HG02759 (cell line): ENCODE results near the gene MAP3K6.
A peak's percentile ranks its signal among the peaks of the same experiment; 100 is the strongest.

Experiments
- ATAC-seq: cut with Tn5 transposase; IDR thresholded peaks from one replicate; pipeline ENCODE4 v1.9.1; 2021; ENCODE audit warnings: mild to moderate bottlenecking, moderate library complexity; ENCODE audit not compliant: unreplicated experiment

Gene MAP3K6

DNA sequence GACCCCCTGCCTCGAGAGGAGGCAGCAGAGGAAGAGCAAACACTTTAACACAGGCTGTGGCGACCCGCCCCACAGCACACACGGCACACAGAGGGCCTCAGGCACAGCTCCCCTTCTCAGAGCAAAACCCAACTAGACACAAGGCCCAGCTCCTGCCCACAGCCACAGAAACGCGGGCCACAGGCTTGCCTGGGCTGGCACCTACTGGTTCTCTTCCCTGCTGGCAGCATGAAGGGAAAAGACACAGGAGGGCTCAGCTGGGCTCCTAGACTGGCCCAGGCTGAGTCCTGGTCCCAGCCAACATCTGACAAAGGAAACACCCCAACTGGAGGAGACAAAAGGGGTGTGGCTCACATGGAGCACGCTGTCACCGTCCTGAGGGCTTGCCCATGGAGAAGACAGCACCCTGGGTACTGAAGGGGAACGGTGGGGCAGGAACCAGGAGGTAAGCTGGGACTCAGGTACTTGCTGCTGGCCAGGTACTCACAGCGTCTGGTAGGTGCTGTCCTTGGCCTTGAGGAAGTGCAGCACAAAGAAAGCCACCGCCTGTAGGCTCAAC is 12.9 kb upstream of the MAP3K6 start:
- ATAC-seq: no peak

DNA sequence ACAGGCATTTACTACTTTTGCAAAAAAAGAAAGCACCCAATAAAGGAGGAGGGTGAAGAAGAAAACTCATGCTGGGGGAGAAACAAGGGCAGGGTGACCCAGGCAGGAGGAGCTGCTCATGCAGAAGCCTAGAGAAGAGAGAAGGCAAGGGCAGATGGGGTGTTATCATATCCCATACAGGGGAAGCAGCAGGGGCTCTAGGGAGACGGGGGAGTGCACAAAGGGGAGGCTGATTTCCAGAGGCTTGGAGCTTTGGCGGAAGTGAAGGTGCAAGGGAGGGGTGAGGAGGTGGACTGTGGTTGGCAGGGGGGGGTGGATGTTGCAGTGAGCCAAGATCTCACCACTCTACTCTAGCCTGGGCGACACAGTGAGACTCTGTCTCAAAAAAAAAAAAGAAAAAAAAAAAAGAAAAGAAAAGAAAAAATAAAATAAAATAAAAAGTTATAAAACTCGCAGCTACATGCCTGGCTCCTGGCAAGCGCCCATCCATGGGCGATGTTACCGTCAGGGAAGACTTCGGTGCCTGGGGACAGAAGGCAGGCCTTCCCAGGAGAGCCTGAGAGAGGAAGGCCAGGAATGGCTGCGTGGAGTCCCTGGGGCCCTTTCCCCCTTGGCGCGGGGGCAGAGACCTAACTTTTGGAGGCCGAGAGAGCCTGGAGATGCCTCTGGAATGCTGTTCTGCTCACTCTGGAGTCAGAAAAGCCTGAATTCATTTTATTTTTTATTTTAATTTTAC is 11.2 kb upstream of the MAP3K6 start:
- no peak for ATAC-seq

DNA sequence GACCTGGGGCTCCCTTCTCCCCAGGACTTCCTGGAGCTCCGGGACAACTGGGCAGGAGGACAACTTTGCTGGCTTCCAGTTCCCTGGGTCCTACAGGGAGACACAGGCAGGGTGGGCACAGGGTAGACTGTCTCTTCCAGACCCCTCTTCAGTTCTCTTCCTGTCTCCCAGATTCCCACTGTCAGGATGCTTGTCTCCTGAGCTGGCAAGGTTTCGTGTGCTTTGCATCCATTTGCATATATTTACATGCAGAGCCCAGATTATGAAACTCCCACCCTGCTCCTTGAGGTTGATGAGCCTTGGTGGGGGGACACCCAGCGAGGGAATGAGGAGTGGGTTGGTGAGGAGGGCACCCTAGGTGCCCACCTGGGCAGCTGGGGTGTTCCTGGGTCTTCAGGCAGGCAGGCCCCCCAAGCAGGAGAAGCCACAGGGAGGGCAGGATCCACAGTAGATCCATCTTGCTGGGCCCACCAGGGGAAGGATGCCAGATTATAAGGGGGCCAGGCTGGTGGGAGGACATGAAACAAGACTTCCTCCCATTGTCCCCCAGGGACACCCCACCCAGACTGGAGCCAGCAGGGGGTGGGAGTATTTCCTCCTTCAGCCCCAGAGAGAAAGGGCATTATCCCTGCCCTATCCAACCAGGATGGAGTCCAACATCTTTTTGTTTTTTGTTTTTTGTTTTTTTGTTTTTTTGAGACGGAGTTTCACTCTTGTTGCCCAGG is 7.8 kb upstream of the MAP3K6 start, which contains the start of gene FCN3:
TSS of gene FCN3 (minus strand) at position 463 of the 725 bp plus-strand sequence. CDS start at position 457, 6 bp downstream.
- no peak for ATAC-seq

DNA sequence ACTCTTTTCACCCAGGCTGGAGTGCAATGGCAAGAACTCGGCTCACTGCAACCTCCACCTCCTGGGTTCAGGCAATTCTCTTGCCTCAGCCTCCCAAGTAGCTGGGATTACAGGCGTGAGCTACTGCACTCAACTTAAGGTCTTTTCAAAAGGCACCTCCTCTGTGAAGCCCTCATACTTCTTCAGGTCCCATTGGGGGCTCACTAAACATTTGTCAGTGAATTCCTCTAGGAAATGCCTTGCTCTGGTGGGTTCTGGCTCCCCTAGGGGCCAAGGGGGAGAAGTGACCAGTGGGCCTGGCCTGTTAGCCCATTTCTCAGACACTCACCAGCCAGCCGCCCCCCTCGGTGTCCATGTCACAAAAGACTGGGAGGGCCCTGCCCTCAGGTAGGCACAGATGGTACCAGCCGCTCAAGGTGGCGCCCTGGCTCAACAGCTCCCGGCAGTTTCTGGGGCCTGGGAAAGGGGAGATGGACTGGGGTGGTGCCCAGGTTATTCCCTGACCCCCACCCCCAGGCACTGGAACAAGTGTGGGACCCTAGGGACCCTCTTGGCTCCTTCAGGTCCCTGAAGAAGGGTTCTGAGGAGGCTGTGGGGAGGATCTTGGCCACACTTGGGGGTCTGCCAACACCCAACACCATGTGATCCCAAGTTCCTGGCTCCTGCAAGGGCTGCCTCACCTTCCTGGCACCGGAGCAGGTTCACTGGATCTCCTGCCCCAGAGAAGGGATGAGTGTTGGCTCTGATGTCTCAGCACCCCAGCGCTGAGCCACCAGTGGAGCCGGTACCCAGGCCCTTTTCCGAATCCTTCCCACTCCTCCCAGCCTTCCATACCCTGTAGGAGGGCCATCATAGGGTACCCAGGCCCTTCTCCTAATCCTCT is 6.3 kb upstream of the MAP3K6 start:
- no peak for ATAC-seq

DNA sequence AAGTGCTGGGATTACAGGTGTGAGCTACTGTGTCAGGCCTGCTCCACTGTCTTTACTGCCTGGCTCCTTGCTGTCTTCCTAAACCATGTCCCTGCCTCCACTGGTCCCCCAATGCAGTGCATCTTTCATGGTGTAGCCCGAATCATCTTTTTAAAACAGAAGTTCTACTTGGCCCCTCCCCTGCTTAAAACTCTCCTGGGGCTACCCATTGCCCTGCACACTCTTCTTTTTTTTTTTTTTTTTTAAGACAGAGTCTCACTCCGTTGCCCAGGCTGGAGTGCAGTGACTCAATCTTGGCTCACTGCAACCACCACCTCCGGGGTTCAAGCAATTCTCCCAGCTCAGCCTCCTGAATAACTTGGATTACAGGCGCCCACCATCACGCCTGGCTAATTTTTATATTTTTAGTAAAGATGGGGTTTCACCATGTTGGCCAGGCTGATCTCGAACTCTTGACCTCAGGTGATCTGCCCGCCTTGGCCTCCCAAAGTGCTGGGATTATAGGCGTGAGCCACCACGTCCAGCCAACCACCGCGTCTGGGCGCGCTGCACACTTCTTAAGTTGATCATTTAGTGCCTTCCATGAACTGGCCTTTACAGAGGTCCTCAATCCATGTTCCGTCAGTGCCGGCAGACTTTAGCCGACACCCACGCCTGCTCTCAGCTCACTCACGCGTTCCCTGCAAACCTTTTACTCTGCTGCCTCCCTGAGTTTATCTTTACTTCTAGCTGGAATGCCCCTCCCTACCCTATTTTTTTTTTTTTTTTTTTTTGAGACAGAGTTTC is 5.5 kb upstream of the MAP3K6 start:
- no peak for ATAC-seq

DNA sequence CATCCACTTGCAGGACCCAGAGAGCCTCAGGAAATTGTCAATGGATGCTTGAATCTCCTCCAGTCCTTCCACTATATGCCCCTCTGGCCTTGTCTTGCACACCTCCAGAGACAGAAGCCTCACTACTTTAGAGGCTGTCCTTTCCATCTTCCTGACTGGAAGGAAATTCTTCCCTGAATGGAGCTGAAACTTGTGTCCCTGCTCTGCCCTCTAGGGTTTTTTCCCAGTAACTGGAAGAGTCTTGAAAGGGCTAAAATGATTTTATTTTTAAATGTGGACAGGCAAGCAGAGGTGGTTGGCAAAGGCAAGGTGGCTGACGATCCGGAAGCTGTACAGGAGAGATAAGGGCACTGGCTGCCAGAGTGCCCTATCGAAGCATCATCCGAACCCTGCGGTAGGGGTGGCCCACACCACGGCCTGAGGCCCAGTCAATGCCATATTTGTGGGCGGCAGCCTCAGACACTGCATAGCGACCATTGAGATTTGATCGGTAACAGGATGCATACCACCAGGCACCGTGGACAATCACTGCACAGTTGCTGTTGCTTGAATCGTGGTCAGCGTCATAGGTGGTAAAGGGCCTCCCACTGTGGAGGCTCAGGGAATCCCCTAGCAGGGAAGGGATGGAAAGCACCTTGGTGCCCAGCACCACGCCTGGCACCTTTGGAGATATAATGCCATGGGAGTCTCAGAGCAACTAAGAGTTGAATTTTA is 2.3 kb upstream of the MAP3K6 start:
- ATAC-seq: no peak

DNA sequence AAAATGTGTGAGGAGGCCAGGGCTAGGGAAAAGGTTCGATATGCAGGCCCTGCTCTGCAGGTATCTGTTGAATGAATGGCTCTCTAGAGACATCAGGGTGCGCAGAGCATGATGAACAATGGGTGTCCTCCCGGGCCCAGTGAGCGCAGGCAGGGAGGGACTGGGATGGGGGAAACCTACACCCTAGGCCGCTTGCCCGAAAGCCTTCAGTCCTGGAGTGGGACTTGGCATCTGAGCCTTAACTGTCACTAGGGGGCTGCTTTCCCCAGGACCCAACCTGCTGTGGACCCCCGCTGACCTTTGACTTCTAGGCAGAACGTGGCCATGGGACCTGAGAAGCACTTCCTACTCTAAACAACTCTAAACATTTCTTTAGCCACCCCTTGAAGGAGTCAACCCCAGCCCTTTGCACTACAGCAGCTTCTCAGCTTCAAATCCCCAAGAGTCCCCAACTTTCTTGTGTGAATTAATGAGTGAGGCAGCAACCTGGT is 444 bp upstream of the MAP3K6 start:
- no peak for ATAC-seq

DNA sequence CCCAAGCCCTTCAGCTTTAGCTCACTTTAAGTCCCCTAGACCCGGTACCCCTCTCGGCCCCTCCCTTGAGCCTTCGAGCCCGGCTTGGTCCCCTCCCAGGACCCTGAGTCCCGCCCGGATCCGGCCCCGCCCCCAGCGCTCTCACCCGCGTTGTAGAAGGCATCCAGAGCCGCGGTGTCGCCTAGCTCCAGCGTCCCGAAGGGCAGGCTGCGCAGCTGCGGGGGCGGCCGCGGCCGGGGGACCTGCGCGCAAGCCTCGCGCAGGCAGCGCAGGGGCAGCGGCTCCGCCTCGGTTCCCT is 699 bp downstream of the MAP3K6 start:
- peak; percentile 44 for ATAC-seq

DNA sequence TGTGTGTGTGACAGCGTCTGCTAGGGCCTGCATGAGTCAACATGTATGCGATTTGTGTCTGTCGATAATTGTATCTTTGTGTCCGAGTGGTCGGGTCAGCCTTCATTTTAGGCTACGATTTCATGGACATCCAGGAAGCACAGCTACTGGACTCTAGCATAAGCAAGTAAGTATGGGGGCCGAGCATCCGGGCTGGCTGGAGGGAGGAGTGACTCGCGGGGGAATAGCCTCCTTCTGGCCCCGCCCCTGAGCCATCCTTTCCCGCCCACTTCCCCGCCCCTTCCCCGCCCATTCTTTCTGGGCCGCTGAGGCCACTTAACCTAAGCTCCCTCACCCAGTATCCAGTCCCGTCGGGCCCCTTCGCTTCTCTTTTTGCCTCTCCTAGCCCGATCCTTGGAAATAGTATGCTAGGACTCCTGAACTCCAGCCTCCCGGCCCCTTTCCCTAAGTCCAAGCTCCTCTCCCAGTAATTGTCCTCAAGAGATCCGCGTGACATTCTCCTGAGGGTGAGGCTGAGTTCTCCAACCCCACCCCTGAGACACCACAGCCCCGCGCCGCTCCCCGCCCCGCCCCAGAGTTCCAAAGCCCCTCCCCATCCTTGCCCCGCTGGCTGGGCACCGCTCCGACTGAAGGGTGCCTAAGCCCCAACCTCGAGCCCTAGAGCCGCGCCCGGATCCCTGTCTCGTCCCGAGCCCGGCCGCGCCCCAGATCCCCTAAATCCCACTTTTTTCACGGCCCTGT is 1.2 kb downstream of the MAP3K6 start:
- peak; percentile 32 for ATAC-seq

DNA sequence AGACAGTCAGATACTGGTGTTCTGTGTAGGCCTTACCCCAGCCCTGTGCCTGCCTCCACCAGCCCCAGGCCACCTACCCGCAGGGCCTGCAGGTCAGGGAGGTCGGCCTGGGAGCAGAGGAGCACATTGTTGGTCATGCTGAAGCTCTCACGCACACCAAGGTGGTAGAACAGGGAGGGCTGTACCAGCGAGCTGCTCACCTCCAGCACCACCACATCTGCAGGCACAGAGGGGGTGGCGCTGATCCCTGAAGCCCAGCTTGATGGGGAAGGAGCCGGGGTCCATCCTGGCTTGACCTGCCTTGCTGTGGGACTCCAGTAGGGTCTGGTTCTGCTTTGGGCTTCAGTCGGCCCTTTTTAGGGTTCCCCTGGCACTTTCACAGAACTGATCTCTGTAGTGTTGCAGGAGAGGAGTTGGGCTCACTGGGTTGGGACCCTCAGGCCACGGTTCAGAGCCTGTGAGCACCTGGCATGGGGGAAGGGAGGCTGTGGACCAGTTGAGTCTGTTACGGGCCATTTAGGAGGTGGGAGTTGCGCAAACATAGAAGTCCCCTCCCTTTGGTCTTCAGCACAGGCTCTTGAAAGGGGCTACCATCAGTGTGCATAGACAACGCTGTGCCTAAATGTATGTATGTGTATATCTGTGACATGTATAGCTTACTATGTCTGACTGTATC is 1.9 kb downstream of the MAP3K6 start:
- no peak for ATAC-seq

DNA sequence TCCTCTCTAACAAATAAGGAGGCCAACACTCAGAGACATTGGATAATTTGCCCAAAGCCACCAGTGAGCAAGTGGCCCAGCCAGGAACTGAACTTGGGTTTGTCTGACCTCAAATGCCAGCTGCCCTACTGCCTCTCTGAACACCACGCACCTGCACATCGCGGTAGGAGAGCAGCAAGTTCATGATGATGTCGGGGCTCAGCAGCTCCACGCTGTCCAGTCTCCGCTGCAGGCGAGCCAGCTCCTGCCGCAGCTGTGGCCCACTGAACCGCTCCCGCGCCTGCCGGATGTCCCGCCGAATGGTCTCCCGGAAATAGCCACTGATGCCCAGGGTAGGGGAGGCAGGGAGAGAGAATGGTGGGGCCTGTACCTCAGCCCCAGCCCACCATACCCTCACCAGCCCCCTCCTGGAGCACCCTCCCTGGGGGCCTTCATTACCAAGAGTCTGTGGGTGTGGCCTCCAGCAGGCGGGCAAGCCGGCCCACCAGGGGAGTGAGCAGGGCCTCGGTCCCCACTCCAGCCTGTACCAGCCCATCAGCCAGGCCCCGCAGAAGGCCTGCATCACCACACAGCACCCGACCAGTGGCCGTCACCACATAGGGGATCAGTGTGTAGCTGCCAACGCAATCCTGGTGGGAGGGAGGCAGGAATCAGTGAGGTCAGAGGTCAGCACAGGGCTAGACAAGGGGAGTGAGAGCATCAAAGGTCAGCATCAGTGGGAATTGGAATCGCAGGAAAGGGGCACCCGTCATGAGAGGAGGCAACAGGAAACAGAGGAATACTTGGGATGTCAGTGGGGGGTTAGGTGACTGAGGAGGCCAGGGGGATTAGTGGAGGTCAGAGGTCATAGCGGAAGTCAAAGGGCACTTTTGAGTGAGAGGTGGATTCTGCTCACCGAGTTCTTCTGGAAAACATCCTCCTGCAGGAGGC is 2.7 kb downstream of the MAP3K6 start:
- ATAC-seq: no peak

DNA sequence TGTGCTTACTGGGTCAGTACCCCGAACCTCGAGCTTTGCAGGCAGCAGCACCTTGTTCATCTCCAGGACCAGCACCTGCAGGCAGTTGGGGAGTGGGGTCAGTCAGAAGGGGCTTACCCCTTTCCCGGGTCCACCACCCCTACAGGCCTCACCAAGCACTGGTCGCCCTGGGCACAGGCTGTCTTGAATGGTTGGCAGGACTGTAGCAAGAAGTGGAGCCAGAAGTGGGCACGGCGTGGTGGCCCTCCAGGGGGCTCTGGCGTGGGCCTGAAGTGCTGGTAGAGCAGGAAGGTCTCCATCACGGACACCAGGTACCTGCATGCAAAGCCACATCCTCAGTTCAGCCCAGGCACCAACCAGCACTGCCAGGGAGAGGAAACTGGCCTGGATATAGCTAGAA is 5.2 kb downstream of the MAP3K6 start:
- ATAC-seq: no peak

DNA sequence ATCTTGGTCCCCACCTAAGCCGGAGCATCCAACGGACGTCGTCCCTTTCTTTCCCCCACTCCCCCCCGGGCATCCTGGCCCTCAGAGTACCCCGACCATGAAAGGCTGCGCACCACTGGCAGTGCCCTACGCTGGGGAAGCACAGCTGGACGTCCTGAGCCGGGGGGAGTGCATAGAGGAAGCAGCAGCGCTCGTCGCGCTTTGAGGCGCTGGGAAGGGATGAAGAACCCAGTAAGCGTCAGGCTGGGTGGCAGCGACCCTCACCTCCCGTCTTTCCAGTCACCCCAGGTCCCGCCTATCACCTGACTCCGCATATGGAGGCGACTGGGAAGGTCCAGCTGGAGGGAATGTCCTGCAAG is 5.7 kb downstream of the MAP3K6 start:
- ATAC-seq: no peak

DNA sequence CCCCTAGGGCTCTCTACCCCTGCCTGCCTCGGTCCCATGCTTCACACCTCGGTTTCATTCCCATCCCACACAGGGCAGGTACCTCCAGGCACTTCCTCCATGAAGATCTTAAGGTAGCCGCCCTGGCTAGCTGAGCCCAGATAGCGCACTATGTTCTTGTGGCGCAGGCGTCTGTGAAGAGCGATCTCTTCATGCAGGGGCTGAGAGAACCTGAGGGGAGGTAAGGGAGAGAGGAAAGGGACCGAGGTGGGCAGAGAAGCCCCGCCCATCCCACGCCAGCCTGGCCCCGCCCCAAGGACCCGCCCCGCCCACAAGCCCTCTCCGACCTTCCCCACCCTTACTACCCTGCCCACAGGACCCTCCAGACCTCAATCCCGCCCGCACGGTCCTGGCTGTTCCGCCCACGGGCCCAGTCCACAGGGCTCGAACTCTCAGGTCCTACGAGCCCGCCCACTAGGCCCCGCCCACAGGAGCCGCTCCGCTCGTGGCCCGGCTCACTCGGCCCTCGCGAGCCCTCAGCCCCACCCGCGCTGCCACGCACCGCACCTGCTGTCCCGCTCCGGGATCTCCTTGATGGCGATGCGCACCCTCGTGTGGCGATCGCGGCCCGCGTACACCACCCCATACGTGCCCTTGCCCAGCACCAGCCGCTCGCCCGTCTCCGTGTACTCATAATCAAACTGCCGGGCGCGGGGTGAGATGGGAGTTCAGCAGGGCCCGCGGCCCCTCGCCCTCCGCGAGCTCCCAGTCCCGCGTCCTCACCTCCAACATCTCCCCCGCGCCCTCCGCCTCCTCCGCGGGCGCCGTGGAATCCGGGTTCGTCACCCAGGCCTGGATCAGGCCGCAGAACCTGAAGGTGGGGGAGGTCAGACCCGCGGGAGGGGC is 6.4 kb downstream of the MAP3K6 start:
- no peak for ATAC-seq

DNA sequence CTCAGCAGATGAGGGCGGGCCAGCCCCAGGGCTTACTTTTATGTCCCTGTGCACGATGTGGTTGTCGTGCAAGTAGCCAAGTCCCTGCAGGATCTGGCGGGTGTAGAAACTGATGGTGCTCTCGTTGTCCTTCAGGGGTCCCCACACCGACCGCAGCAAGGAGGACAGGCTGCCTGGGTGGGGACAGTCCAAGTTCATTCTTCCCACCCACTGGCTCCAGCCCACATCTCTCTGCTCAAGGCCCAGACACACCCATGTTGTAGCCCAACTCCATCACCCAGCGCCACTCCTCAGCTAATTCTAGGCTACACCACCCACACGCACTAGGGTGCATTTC is 7.0 kb downstream of the MAP3K6 start:
- no peak for ATAC-seq

DNA sequence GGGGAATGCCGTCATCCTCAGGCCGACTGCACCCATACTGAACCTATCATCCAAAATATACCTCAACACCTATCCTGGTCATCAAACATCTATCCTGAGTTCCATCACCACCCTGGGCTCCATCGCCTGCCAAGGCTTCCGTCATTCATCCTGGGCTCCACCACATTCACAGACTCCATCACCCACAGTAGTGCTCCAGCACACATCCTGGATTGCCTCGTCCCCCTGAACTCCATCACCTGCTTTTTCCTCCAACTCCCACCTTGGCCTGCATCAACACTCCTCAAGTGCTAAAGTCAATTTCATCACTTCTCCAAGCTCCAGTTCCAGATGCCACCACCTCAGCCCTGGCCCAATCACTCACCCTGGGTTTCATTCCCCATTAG is 7.8 kb downstream of the MAP3K6 start:
- ATAC-seq: no peak
